ENCODE measurements around the gene CASKIN2.

CASKIN2 gene

GRCh38 chr17:75548813-75549212 lies 33.5 kb upstream of the CASKIN2 start:
- no peak for DNase-seq (ENCODE audit: low spot score)

- DNase-seq (ENCODE audit: low spot score) = no peak
Observed at GRCh38 chr17:75547091-75547490, 31.8 kb upstream of the CASKIN2 start.

GRCh38 chr17:75546181-75546580 lies 30.8 kb upstream of the CASKIN2 start:
- DNase-seq (ENCODE audit: low spot score) = no peak

DNA sequence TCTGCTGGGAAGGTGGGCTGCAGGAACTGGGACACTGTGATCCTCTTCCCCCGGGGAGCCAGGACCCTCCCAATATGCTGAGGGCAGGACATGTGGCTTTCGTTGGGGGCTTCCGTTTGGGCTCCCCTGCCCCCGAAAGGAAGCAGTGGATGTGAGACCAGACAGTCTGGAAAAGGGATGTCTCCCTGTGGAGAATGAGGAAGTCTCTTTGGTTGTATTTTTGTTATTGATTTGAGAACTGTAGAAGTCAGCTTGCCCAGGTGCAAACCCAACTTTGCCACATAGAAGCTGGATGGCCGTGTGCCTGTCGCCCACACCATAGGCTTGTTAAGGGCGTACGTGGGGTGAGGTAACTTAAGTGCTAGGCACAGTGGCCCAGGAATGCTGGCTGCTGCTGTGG lies 28.9 kb upstream of the CASKIN2 start:
- no peak for DNase-seq (ENCODE audit: low spot score)

DNA sequence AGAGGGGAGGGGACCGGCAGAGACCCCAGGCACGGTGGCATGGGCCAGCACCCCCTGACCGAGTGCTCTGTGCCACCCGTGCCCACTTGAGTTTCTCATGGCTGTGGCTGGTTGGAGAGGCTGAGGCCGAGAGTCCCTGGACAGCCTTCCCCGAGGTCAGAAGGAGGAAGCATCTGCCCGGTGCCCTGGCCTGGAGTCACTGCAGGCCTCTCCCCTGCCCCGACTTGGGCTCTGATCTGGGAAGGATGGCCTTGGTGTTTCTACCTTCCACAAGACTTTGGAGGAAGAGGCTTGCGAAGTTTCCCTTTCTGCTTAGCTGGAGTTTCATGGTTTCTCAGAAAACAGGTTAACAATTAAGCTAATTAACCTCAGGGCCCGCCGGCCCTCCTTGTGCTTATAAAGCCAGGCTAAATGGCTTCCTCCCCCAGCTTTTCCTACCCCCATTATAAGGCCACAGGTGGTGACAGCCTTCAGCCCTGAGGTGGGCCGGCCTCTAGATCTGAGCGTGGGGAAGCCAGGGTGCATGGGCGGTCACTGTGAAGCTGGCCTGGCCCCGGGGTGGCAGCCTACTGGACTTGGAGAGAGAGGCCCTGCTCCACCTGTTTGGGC lies 27.5 kb upstream of the CASKIN2 start:
- DNase-seq (ENCODE audit: low spot score) = no peak

- DNase-seq (ENCODE audit: low spot score) = peak; percentile 17
Observed at GRCh38 chr17:75542229-75542628, 26.9 kb upstream of the CASKIN2 start.

DNA sequence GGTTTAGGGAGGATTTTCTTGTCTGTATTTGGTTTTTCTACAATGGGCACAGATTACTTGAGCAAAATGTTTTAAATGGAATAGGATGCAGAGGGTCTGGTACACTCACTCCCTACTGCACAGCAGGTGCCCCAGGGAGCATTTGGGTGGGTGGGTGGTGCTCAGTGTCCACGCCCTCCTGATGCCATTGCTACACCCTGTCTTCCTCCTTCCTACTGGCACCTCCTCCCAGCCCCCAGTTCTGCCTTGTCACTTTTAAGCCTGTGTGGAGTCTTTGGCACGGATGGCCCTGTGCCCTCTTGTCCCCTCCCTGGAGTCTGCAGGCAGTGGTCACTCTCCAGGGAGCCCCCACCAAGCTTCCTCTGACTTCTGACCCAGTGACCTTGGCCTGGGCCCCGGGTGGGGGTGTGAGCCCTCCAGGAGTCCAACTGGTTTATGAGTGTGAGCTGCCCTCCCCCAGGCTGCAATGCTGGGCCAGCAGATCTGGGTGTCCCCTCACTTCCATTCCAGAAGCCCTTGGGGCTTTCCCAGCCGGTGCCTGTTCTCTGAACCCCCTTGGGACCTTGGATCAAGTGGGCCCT lies 25.7 kb upstream of the CASKIN2 start:
- DNase-seq (ENCODE audit: low spot score) = no peak

- DNase-seq (ENCODE audit: low spot score) = peak; percentile 14
Observed at GRCh38 chr17:75539967-75540729, 24.8 kb upstream of the CASKIN2 start.

GRCh38 chr17:75536366-75536765 lies 21.0 kb upstream of the CASKIN2 start:
- no peak for DNase-seq (ENCODE audit: low spot score)

- DNase-seq (ENCODE audit: low spot score) = no peak
Observed at GRCh38 chr17:75535871-75536270, 20.5 kb upstream of the CASKIN2 start.

DNA sequence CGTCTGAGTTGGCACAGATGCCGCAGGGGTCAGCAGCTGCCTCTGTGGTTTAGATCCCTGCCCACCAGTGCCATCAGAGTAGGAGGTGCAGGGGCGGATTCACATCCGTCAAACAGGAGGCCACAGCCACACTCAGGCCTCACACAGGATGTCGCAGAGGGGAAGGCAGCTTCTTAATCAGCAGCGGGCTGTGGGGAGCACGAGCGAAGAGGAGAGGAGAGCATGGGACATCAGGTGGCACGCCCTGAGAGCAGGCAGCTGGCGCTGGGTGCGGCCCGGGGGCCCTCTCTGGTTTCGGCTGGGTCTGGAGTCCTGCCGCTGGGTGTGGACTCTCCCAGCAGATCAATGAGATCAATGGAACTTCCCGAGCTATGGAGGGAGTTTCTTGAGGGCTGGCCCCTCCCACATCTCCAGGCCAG lies 19.8 kb upstream of the CASKIN2 start:
- DNase-seq (ENCODE audit: low spot score) = peak; percentile 56

GRCh38 chr17:75531721-75532072 lies 16.4 kb upstream of the CASKIN2 start:
- DNase-seq (ENCODE audit: low spot score) = peak; percentile 28

GRCh38 chr17:75530837-75531720 lies 15.7 kb upstream of the CASKIN2 start:
- peak; percentile 7 for DNase-seq (ENCODE audit: low spot score)

DNA sequence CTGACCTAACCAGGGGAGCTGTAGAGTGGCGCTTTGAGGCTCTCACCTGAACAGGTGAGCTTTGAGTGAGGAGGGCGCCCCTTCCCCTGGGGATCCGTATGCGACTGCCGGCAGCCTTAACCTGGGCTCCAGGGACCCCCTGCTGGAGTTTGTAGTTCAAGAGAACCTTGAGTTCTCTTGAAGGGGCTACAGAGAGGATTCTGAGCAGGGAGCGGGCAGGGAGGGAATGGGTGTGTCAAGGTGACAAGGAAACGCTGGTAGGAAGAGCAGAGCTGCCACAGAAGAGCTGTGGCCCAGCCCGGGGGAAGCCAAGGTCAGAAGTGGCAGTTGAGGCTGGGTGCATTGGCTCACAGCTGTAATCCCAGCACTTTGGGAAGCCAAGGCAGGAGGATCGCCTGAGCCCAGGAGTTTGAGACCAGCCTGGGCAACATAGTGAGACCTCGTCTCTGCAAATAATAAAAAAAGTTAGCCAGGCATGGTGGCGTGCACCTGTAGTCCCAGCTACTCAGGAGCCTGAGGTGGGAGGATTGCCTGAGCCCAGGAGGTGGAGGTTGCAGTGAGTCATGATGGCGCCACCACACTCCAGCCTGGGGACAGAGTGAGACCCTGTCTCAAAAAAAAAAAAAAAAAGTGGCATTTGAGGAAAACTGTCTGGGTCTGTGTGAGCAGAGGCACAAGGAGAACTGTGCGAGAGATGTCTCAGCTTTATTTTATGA lies 11.4 kb upstream of the CASKIN2 start:
- DNase-seq (ENCODE audit: low spot score) = peak; percentile 32

- DNase-seq (ENCODE audit: low spot score) = peak; percentile 47
Observed at GRCh38 chr17:75525806-75526554, 10.6 kb upstream of the CASKIN2 start.

DNA sequence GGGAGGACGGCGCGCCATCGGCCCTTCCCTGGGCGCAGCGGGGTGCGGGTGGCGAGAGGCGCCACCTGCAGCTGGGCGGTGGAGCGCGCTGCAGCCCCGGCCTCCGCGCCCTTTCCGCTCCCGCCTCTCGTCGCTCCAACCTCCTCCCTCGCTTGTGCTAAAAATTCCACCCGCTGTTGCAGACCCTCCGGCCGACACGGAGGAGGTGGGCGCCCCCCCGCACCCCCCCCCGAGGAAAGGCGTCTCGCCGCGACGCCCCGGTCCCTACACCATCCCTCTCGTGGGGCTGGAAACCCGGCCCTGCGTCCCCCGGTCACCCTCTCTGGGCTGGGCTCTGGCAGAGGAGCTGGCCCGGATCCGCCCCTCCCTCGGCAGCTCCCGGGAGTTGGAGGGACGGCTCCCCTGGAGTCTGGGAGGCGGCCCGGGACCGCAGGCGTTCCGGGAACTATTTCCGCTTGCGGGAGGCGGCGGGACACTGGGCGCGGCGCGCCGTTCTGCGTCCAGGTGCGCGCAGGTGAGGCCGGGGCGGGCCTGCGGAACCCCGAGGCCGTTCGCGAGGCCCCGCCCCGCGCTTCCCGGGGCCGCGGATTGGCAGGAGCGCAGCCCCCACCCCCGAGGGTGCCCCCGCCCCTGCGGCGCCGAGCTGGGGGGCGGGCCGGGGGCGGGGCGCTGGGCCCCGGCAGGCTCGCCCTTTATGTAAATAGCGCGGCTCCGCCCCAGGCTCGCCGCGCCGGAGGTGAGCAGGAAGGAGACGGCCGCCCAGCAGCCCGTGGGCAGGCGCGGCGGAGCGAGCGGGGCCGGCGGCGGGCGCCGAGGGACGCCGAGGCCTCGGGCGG lies 9.9 kb upstream of the CASKIN2 start, which contains the start of gene LLGL2:
Gene LLGL2, plus strand, starts transcription at position 728 of the 836 bp plus-strand sequence. CDS start 17,730 bp downstream, outside the sequence.
- DNase-seq (ENCODE audit: low spot score) = peak; percentile 97

- peak; percentile 7 for DNase-seq (ENCODE audit: low spot score)
Observed at GRCh38 chr17:75524269-75524969, 9.1 kb upstream of the CASKIN2 start.

- DNase-seq (ENCODE audit: low spot score) = no peak
Observed at GRCh38 chr17:75523647-75524046, 8.3 kb upstream of the CASKIN2 start.
